Measurements from ENCODE around the gene MICAL2.
A peak's percentile ranks its signal among the peaks of the same experiment; 100 is the strongest.

Gene MICAL2

DNA sequence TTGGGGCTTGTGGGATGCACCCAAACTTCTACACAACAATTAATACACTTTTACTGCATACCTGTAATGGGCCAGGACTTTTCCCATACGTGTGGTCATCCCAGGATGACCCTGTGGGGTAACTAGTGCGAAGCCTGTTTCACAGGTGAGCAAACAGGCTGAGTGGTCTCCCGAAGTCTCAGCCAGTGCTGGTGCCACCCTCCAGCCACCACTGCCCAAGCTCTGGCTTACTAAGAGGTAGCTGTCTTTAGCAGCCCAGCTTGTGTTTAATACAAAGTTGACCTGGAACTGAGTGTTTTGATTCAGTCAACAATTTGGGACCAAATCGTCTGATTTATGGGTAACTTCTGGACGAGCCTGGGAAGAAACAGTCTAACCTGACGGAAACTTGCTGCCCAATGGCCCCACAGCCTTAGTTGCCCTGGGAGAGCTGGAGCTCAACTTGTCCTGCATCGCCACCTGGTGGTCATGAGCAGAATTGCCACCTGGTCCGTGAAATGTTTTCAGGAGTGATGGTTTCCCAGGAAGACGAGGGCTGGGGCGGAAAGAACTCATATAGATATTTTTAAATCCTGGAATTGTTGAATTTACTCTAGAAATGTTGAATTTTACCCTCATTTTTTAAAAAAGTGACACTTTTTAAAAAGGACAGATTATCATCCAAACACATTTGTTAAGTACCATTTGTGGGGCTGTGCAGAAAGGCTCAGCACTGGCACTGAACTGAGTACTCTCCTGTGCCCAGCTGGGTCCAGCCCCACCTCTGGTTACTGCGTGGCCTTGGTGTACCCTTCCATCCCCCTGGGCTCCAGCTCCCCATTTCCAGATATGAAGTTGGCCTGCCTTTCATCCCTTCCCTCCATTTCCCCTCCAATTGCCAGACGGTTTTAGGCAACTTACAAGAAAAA is 171.4 kb downstream of the MICAL2 start:
- H3K4me3 ChIP-seq = no peak overlapping the region
- TF ChIP-seq Cebpa-rat (IDR thresholded peaks at IDR 0.05) = no peak
- H3K27me3 ChIP-seq = no peaks in the 10 kb centered on the region
- peaks cover 25% of the 10 kb centered on the region for H3K4me1 ChIP-seq
- H3K9me3 ChIP-seq = no peaks in the 10 kb centered on the region
- no peak overlapping the region for H3K4me2 ChIP-seq
- H3K36me3 ChIP-seq = no peaks in the 10 kb centered on the region
- no peaks in the 10 kb centered on the region for H4K20me1 ChIP-seq
- H3K27ac ChIP-seq = no peak overlapping the region
- H3K9ac ChIP-seq = no peak overlapping the region

GRCh38 chr11:12282676-12283075 is 172.3 kb downstream of the MICAL2 start:
- H3K4me2 ChIP-seq = no peak overlapping the region
- no peak for TF ChIP-seq Cebpa-rat (IDR thresholded peaks at IDR 0.05)
- H3K36me3 ChIP-seq = no peaks in the 10 kb centered on the region

DNA sequence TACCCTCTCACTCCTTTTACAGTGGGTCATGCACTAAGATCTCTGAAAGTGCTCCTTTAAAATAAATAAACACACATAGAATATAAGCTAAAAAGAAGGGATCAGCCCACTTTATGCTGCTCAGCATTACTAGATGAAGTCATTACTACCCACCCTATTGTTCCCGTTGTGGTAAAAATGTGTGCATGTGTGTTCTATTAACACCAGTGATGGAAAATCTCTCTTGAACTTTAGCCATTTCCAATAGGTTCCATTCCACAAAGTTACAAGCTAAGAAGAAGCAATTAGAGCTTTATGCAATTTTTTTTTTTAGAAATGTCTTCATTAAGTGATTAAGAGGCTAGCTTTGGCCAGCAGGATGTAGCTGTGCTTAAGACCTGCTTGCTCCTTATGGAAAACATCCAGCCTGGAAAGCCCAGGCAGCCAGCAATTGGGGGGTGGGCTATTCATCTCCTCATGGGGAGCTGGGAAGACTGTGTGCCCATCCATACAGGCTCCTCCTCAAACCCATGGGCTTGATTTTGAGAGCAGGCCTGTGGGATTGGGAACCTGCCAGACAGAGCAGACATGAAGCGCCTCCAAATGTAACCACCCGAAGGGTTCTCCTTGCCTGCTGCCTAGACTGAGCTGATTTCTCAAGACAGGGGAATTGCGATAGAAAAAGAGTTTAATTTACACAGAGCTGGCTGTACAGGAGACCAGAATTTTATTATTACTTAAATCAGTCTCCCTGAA is 174.1 kb downstream of the MICAL2 start:
- Histone ChIP-seq H3K4me3 (no peak overlapping the region), H3K36me3 (no peaks in the 10 kb centered on the region), H3K4me1 (peaks cover 52% of the 10 kb centered on the region), H3K9ac (no peak overlapping the region), H3K9me3 (no peaks in the 10 kb centered on the region), H3K4me2 (no peak overlapping the region), H3K27ac (no peak overlapping the region), H3K27me3 (no peaks in the 10 kb centered on the region), H4K20me1 (no peaks in the 10 kb centered on the region)
- no peak for TF ChIP-seq Cebpa-rat (IDR thresholded peaks at IDR 0.05)

More at GRCh38 chr11:12282676-12283075, 172.3 kb downstream of the MICAL2 start:
- no peaks in the 10 kb centered on the region for H3K9me3 ChIP-seq
- no peaks in the 10 kb centered on the region for H3K27me3 ChIP-seq
- H3K4me3 ChIP-seq = no peak overlapping the region
- no peak overlapping the region for H3K9ac ChIP-seq
- H3K4me1 ChIP-seq = peaks cover 34% of the 10 kb centered on the region
- H4K20me1 ChIP-seq = no peaks in the 10 kb centered on the region
- no peak overlapping the region for H3K27ac ChIP-seq

GRCh38 chr11:12285106-12285505 is 174.7 kb downstream of the MICAL2 start:
- no peak overlapping the region for H3K27ac ChIP-seq
- H4K20me1 ChIP-seq = no peaks in the 10 kb centered on the region
- H3K4me3 ChIP-seq = no peak overlapping the region
- peaks cover 58% of the 10 kb centered on the region for H3K4me1 ChIP-seq
- H3K4me2 ChIP-seq = no peak overlapping the region
- no peaks in the 10 kb centered on the region for H3K36me3 ChIP-seq
- no peak for TF ChIP-seq Cebpa-rat (IDR thresholded peaks at IDR 0.05)
- H3K27me3 ChIP-seq = no peaks in the 10 kb centered on the region
- no peak overlapping the region for H3K9ac ChIP-seq
- H3K9me3 ChIP-seq = no peaks in the 10 kb centered on the region

- Histone ChIP-seq H3K9me3 (no peaks in the 10 kb centered on the region), H3K27ac (no peak overlapping the region), H3K36me3 (no peaks in the 10 kb centered on the region), H3K4me3 (no peak overlapping the region), H4K20me1 (no peaks in the 10 kb centered on the region), H3K9ac (no peak overlapping the region), H3K27me3 (no peaks in the 10 kb centered on the region), H3K4me1 (peaks cover 60% of the 10 kb centered on the region), H3K4me2 (no peak overlapping the region; the same call in 1 of the 2 replicates)
- no peak for TF ChIP-seq Cebpa-rat (IDR thresholded peaks at IDR 0.05)
Observed at GRCh38 chr11:12285811-12286222, 175.4 kb downstream of the MICAL2 start.

DNA sequence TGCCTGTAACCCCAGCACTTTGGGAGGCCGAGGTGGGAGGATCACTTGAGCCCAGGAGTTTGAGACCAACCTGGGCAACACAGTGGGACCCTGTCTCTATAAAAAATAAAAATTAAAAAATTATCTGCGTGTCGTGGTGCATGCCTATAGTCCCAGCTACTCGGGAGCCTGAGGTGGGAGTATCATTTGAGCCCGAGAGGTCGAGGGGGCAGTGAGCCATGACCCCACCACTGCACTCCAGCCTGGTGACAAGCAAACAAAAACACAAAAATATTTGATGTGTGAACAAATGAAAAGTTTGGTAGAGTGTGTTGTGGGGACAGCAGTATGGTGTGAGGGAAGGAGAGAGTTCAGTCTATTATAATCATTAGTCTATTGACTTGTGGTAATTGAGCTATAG is 176.2 kb downstream of the MICAL2 start:
- Histone ChIP-seq H4K20me1 (no peaks in the 10 kb centered on the region), H3K9ac (no peak overlapping the region), H3K4me2 (peak overlapping the region; percentile 96; the same call in 1 of the 2 replicates), H3K27me3 (no peaks in the 10 kb centered on the region), H3K27ac (no peak overlapping the region), H3K4me1 (peaks cover 60% of the 10 kb centered on the region), H3K4me3 (no peak overlapping the region), H3K9me3 (no peaks in the 10 kb centered on the region), H3K36me3 (no peaks in the 10 kb centered on the region)
- TF ChIP-seq Cebpa-rat (IDR thresholded peaks at IDR 0.05) = no peak

DNA sequence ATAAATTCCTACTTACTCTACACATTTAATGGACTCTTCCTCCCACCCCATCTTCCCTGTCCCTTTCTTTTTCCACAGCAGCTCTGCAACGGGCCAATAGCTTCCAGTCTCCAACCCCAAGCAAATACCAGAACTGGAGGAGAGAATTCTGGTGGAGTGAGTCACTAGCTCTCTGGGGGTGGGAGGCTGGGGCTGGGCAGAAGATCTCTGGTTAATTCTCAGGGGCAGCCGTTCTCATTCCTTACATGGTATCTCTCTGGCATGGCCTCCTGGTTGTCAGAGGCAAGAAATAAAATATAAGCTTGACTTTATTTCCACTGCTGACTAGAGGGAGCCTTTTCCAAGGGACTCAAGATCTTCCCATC is 176.6 kb downstream of the MICAL2 start:
- H3K27me3 ChIP-seq = no peaks in the 10 kb centered on the region
- TF ChIP-seq Cebpa-rat (IDR thresholded peaks at IDR 0.05) = no peak
- H3K27ac ChIP-seq = no peak overlapping the region
- H3K4me1 ChIP-seq = peaks cover 63% of the 10 kb centered on the region
- no peaks in the 10 kb centered on the region for H3K36me3 ChIP-seq
- no peak overlapping the region for H3K9ac ChIP-seq
- no peaks in the 10 kb centered on the region for H4K20me1 ChIP-seq
- no peak overlapping the region for H3K4me3 ChIP-seq
- peak overlapping the region; percentile 96; the same call in 1 of the 2 replicates for H3K4me2 ChIP-seq
- no peaks in the 10 kb centered on the region for H3K9me3 ChIP-seq

- H3K9me3 ChIP-seq = no peaks in the 10 kb centered on the region
- no peaks in the 10 kb centered on the region for H4K20me1 ChIP-seq
- no peak overlapping the region for H3K4me3 ChIP-seq
- peaks cover 66% of the 10 kb centered on the region for H3K4me1 ChIP-seq
- no peak overlapping the region for H3K9ac ChIP-seq
- H3K4me2 ChIP-seq = peak overlapping the region; percentile 96
- no peaks in the 10 kb centered on the region for H3K27me3 ChIP-seq
- no peak for TF ChIP-seq Cebpa-rat (IDR thresholded peaks at IDR 0.05)
- peak overlapping the region; percentile 45; the same call in 1 of the 2 replicates for H3K27ac ChIP-seq
- H3K36me3 ChIP-seq = no peaks in the 10 kb centered on the region
Observed at GRCh38 chr11:12287374-12288211, 177.2 kb downstream of the MICAL2 start.

DNA sequence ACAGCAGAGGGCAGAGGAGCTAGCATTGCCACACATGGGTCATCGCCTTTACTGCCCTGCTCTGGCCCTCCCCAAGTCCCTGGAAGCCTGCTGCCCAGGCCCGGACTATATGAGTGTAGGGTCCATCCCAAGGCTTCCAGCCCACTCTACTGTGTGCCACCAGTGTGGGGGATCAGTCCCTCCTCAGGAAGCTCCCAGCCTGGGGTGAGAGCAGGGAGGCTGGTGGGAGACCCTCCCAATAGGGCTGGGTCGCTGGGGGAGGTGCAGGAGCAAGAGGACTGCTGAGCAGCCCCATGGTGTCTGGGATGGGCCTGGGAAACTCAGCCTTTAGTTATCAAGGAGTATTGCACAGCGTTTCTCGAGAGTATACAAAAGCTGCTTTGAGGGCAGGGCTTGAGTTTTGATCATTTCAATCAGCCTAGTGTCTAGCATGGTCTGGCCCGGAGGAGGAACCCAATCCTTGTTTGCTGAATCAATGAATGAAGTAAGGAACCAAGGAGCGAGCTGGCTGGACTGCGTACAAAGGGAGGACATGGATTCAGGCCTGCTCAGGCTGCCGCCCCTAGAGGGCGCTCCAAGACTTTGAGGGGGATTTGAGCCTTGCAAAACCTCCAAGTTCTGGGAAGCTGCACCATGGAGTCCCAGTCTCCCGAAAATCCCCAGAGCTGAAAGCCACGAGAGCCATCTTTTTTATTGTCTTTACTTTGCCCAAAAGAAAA is 178.0 kb downstream of the MICAL2 start:
- Histone ChIP-seq H4K20me1 (no peaks in the 10 kb centered on the region), H3K27ac (peak overlapping the region; percentile 45; the same call in 1 of the 2 replicates), H3K4me2 (peak overlapping the region; percentile 96), H3K9me3 (peaks cover 5% of the 10 kb centered on the region; the same call in 1 of the 2 replicates), H3K4me3 (no peak overlapping the region), H3K9ac (no peak overlapping the region), H3K36me3 (no peaks in the 10 kb centered on the region), H3K27me3 (no peaks in the 10 kb centered on the region), H3K4me1 (peaks cover 66% of the 10 kb centered on the region)
- no peak for TF ChIP-seq Cebpa-rat (IDR thresholded peaks at IDR 0.05)

All from BLaER1 (cell line).